Measurements from ENCODE around the gene ANKRD44. TPM values are rescaled to one million over a fixed set of nuclear protein-coding genes. Genes with fewer than 3 reads are reported as not detected.
A peak's percentile ranks its signal among the peaks of the same experiment; 100 is the strongest.

ANKRD44 gene
- total RNA-seq, 4 donors from 2014 or later: 11.0 to 25.8 (median 23.9) TPM

- no peaks in the 10 kb centered on the region for H3K27me3 ChIP-seq
- peaks cover 8 to 18% of the 10 kb centered on the region in 2 donors for H3K4me1 ChIP-seq
- peak overlapping the region in 1 of 3 donors; percentile 80 for H3K27ac ChIP-seq
- H3K4me3 ChIP-seq (replicated peaks in 1 of 3): peak overlapping the region in 2 of 3 donors; percentile 33 to 58
- intact Hi-C loops (cut with DNase I): loop anchor here (5.0 kb wide), 1 partner anchor 119 kb away; no protein-coding TSS in a partner anchor
- H3K9me3 ChIP-seq: no peaks in the 10 kb centered on the region
- DNase-seq: no peak
- H3K36me3 ChIP-seq: no peaks in the 10 kb centered on the region
- WGBS, 2 donors: 4 to 29% methylated on average over 1 to 10 of the region's 22 CpGs
- TF ChIP-seq POLR2A (IDR thresholded peaks at IDR 0.05) (no peak), CTCF (IDR thresholded peaks at IDR 0.05) (no peak)
Measured at GRCh38 chr2:197310987-197311420, 424 bp upstream of the ANKRD44 start.

GRCh38 chr2:197309691-197310231, 819 bp downstream of the ANKRD44 start:
- H3K27me3 ChIP-seq: no peaks in the 10 kb centered on the region
- H3K36me3 ChIP-seq: no peaks in the 10 kb centered on the region
- H3K27ac ChIP-seq: peak overlapping the region; percentile 48 to 59 (median 53)
- H3K4me1 ChIP-seq: peaks cover 11 to 21% of the 10 kb centered on the region in 2 donors
- H3K4me3 ChIP-seq (replicated peaks in 1 of 3): peak overlapping the region; percentile 58 to 83 (median 73)
- no peaks in the 10 kb centered on the region for H3K9me3 ChIP-seq
- TF ChIP-seq POLR2A (IDR thresholded peaks at IDR 0.05) (no peak), CTCF (IDR thresholded peaks at IDR 0.05) (no peak)
- WGBS, 2 donors: 1 to 3% methylated on average over 11 to 20 of the region's 30 CpGs
- DNase-seq: peak; percentile 30 to 42
- intact Hi-C loops (cut with DNase I): loop anchor here (5.0 kb wide), 1 partner anchor 117 kb away; no protein-coding TSS in a partner anchor

- TF ChIP-seq CTCF (IDR thresholded peaks at IDR 0.05): no peak
- TF ChIP-seq POLR2A (IDR thresholded peaks at IDR 0.05): no peak
- intact Hi-C loops (cut with DNase I): no loop called here
- no peaks in the 10 kb centered on the region for H3K27me3 ChIP-seq
- no peak for DNase-seq
- peaks cover 11 to 21% of the 10 kb centered on the region in 2 donors for H3K4me1 ChIP-seq
- 72 to 73% methylated on average over 8 of the region's 8 CpGs for WGBS, 2 donors
- H3K27ac ChIP-seq: peak overlapping the region in 2 of 3 donors; percentile 53 to 59
- no peaks in the 10 kb centered on the region for H3K36me3 ChIP-seq
- peak overlapping the region in 2 of 3 donors; percentile 58 to 73 for H3K4me3 ChIP-seq (replicated peaks in 1 of 3)
- H3K9me3 ChIP-seq: no peaks in the 10 kb centered on the region
Measured at GRCh38 chr2:197308996-197309690, 1.4 kb downstream of the ANKRD44 start.

GRCh38 chr2:197308585-197308984, 2.0 kb downstream of the ANKRD44 start:
- H3K36me3 ChIP-seq: no peaks in the 10 kb centered on the region
- no peaks in the 10 kb centered on the region for H3K9me3 ChIP-seq
- peaks cover 11 to 21% of the 10 kb centered on the region in 2 donors for H3K4me1 ChIP-seq
- intact Hi-C loops (cut with DNase I): no loop called here
- no peak overlapping the region for H3K4me3 ChIP-seq (replicated peaks in 1 of 3)
- 73 to 85% methylated on average over 2 of the region's 2 CpGs for whole genome bisulfite sequencing, 2 donors
- TF ChIP-seq CTCF (IDR thresholded peaks at IDR 0.05): no peak
- no peak overlapping the region for H3K27ac ChIP-seq
- no peaks in the 10 kb centered on the region for H3K27me3 ChIP-seq
- no peak for DNase-seq

- WGBS, 2 donors: 86 to 90% methylated on average over 7 of the region's 7 CpGs
- Histone ChIP-seq H3K9me3 (no peaks in the 10 kb centered on the region), H3K27ac (no peak overlapping the region), H3K4me3 (replicated peaks in 1 of 3) (no peak overlapping the region), H3K27me3 (no peaks in the 10 kb centered on the region), H3K36me3 (no peaks in the 10 kb centered on the region), H3K4me1 (peaks cover 11 to 21% of the 10 kb centered on the region in 2 donors)
- DNase-seq: no peak
- TF ChIP-seq POLR2A (IDR thresholded peaks at IDR 0.05): no peak
- no peak for TF ChIP-seq CTCF (IDR thresholded peaks at IDR 0.05)
- intact Hi-C loops (cut with DNase I): no loop called here
Measured at GRCh38 chr2:197307933-197308521, 2.6 kb downstream of the ANKRD44 start.
